Subcutaneous adipose tissue (tissue), 4 donors: ENCODE results near the gene HLA-DQB1. TPM values are rescaled to one million over a fixed set of nuclear protein-coding genes. Genes with fewer than 3 reads are reported as not detected.

Experiments
- total RNA-seq, 4 donors: library from RNA; depleted of rRNA; stranded (reverse); fragments of >200 nt; gene quantifications; one replicate each; pipeline ENCODE4 v1.1.0, GENCODE V29; 2016
- TF ChIP-seq, protein P1 (sequence below): fragments of 450-650 bp; IDR thresholded peaks from one replicate; pipeline ENCODE4 v1.5.1; 2016; ENCODE audit warnings: low read depth, mild to moderate bottlenecking, control low read depth, antibody characterized with exemption, moderate library complexity

The HLA-DQB1 gene
- total RNA-seq, 4 donors from 2014 or later: 2.8 to 15.8 (median 7.5) TPM

DNA sequence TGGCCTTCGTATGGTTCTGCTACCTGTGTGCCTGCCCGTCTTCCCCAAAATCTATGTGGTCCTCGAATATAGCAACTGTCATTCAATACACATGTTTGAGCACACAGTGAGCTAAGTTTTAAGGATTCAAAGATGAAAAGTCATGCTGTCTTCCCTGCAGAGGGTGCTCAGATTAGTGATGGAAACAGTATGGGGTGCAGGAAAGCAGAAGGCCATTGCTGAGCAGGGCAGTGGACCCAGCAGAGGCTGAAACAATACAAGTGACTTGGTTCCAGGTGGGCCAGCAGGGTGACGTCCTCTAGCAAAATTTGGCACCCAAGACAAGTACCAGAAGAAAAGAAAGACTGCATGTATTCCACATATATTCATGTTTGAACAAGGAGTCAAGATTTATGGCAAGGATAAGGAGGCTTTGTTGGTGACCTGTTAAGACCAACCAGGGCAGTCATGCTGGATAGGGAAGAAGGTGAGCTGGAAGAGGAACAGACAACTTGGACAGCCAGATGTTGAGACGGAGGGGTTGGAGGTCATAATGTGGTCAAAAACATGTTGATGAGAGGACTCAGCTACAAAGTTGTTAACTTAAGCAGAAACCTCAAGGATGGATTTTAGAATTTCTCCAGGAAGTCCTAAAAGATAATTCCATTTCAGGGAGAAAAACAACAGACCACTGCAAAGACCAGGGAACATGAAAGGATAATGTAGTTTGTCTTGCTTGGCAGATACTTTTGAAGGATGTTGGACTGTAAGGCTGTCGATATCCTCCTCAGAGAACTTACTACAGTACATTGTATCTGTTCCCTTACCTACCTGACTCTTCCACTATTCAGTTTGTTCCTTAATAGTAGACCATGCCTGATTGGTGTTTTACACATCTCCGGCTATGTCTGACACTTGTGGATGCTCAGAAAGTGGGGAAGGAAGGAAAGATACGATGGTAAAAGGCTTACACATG is 26.7 kb downstream of the HLA-DQB1 start:
- TF ChIP-seq, protein P1, sequence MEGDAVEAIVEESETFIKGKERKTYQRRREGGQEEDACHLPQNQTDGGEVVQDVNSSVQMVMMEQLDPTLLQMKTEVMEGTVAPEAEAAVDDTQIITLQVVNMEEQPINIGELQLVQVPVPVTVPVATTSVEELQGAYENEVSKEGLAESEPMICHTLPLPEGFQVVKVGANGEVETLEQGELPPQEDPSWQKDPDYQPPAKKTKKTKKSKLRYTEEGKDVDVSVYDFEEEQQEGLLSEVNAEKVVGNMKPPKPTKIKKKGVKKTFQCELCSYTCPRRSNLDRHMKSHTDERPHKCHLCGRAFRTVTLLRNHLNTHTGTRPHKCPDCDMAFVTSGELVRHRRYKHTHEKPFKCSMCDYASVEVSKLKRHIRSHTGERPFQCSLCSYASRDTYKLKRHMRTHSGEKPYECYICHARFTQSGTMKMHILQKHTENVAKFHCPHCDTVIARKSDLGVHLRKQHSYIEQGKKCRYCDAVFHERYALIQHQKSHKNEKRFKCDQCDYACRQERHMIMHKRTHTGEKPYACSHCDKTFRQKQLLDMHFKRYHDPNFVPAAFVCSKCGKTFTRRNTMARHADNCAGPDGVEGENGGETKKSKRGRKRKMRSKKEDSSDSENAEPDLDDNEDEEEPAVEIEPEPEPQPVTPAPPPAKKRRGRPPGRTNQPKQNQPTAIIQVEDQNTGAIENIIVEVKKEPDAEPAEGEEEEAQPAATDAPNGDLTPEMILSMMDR: no peak

DNA sequence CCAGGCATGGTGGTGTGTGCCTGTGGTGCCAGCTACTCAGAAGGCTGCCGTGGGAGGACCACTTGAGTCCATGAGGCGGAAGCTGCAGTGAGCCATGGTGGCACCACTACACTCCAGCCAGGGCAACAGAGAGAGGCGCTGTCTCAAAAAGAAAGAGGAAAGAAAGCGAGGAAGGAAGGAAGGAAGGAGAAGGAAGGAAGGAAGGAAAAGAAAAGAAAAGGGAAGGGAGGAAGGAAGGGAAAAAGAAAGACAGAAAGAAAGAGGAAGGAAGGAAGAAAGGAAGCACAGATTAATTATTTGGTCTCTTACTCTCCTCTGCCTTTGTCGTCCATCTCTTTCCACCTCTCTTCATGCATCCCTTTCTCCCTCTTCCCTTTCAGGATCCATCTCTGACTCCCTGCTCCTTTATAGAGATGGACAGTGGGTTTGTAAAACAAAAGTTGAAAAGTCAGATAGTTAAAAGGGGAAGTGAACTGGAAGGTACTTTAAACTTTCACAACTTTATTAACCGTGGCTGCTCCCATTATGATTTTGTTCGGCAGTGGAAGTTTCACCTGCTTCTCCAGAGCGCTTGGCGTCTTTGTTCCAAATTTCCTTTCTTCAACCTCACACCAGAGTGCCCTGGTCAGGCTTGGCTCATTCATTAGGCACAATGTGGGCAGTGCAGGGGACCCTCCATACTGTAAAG is 27.8 kb downstream of the HLA-DQB1 start:
- TF ChIP-seq, protein P1: no peak

DNA sequence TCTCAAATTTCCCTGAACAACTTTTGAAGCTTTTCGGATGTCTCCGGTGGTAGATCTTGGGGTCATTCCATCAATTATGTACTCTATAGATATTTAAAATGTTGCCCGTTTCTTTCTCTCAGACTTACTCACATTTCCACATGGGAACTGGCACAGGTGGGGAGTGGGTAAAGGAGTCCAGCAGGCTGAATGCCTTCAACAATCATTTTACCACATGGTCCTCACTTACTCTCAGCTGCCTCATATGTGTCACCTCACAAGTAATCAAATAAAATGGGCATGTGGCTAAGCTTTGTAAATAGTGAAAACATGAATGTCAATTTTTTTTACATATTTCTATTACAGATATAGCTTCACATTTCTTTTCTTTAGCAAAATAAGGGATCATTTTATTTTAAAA is 28.6 kb downstream of the HLA-DQB1 start:
- TF ChIP-seq, protein P1: no peak

DNA sequence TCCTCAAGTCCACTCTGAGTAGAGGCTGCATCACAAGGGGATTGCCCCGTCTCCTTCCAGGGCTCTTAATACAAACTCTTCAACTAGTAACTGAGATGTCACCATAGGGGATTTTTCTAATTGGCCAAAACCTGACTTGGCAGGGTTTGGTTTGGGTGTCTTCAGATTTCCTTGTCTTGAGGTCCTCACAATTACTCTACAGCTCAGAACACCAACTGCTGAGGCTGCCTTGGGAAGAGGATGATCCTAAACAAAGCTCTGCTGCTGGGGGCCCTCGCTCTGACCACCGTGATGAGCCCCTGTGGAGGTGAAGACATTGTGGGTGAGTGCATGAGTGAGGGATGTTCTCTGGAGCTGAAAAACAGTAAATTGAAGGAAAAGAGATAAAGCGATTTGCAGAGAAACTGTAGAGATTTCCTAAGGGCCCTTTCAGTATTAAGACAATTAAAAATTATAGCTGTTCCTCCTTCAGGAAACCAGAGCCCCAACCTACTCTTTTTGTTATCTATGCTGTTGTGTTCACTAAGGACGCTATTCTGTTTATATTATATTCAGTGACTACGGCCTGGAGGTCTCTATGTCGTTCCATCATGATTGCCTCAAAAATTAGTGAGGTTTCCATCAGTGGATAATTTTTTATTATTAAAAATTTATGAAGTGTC is 29.1 kb downstream of the HLA-DQB1 start, which contains the start of gene HLA-DQA1:
TSS of gene HLA-DQA1 (plus strand) at position 188 of the 662 bp plus-strand sequence. CDS start at position 241, 53 bp downstream.
- TF ChIP-seq, protein P1: no peak

DNA sequence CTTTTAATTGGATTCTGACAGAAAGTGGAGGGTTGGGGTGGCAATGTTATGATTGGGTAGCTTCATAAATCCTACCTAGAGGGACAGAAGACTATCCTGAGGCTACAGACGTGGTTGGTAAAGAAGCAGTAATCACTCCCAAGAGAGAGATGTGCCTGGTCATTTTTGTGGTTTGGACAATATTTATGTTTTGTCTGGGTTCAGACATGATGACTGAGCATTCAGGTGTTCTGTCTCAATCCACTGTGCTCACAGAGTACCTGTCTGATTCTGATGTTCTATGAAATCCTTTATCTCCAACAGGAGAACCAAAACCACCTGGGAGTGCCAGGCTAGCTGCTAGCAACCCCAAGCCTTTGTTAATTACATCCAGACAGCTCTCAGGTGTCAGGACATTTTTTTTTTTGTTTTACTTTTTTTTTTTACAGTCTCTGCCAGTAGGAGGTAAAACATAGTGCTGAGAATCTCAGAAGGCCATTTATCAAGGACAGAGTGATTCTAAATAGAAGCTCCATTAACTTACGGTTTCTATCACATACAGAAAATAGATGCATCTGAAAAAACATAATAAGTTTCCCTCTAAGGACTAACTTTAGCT is 30.8 kb downstream of the HLA-DQB1 start:
- TF ChIP-seq, protein P1: no peak

DNA sequence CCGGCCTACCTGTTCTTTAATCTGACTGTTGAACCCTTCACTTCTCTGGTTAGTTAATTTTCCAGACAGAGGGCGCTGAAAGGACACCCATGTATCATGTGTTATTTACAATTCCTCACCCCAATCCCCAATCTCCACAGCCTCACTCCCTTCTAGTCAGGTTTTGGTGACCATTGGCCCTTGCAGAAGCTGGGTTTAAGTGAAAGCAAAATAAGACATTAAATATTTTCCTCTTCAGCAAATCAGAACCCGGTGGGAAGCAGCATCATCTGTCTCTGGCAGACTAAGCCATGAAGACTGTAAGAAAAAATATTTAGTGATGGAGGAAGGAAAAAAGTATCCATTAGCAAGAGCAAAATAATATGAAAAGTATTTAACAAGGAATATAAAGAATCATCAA is 38.6 kb downstream of the HLA-DQB1 start:
- TF ChIP-seq, protein P1: no peak
